HepG2 (cell line): ENCODE results near the gene SGSM1. TPM values are rescaled to one million over a fixed set of nuclear protein-coding genes. Genes with fewer than 3 reads are reported as not detected.

Source experiments
- PCBP1 ChIP-seq: fragments of 200-400 bp; formaldehyde crosslinking; IDR thresholded peaks from 2 replicates; pipeline ENCODE4 v1.6.1; 2017; ENCODE audit warnings: mild to moderate bottlenecking, low read depth, low read length, borderline replicate concordance
- RFX1 ChIP-seq: fragments of 450-650 bp; IDR thresholded peaks from 2 replicates; pipeline ENCODE4 v1.6.1; 2017
- SAP130 ChIP-seq: IDR thresholded peaks from 2 replicates; pipeline ENCODE4 v1.6.1; 2016; ENCODE audit warnings: low read depth
- ZNF430 ChIP-seq: sonication (generic); formaldehyde crosslinking; IDR thresholded peaks from 2 replicates; pipeline ENCODE4 v1.9.0; 2021; ENCODE audit warnings: mild to moderate bottlenecking, missing genetic modification reagents
- ZNF737 ChIP-seq: sonication (generic); formaldehyde crosslinking; IDR thresholded peaks from 2 replicates; pipeline ENCODE4 v1.5.0; 2020; ENCODE audit warnings: missing genetic modification reagents, mild to moderate bottlenecking, borderline replicate concordance
- polyA plus RNA-seq, 8 experiments: library from polyadenylated mRNA; depleted of rRNA in 3 of 8; stranded (reverse) in 7 of 8; unstranded in 1 of 8; fragments of >200 nt; fragmentation: Illumina TruSeq in 4 of 8; extraction: Trizol in 4 of 8; gene quantifications; 2 replicates each; pipeline versions ENCODE4 v1.2.1 to v1.2.3, GENCODE V29; 2011 to 2016; ENCODE audit warnings: low read depth in 4 of 8, missing spikeins in 1 of 8, mixed read lengths in 1 of 8; ENCODE audit not compliant: insufficient read depth in 1 of 8
- total RNA-seq, 5 experiments: library from RNA; depleted of rRNA; stranded (reverse); fragments of >200 nt; fragmentation: Illumina TruSeq; extraction: Trizol; gene quantifications; 2 replicates each; pipeline ENCODE4 v1.2.3, GENCODE V29; 2016; ENCODE audit warnings: low read depth in 1 of 5
- TF ChIP-seq, protein P1 (sequence below): sonication (generic); formaldehyde crosslinking; IDR thresholded peaks from 2 replicates; pipeline ENCODE4 v1.4.0; 2020; ENCODE audit warnings: missing genetic modification reagents
- TF ChIP-seq, protein P2 (sequence below): sonication (generic); formaldehyde crosslinking; IDR thresholded peaks from 2 replicates; pipeline ENCODE4 v1.4.0; 2020; ENCODE audit warnings: mild to moderate bottlenecking, missing genetic modification reagents
- TF ChIP-seq, protein P3 (sequence below), 2 experiments: sonication (generic) in 1 of 2; formaldehyde crosslinking in 1 of 2; IDR thresholded peaks; 2 replicates each; pipeline versions ENCODE4 v1.6.1 to v1.9.0; 2014 to 2022; ENCODE audit warnings: antibody characterized with exemption in 1 of 2, borderline replicate concordance in 1 of 2, inconsistent platforms in 1 of 2, low read depth in 1 of 2, missing genetic modification reagents in 1 of 2
- TF ChIP-seq, protein P4 (sequence below): sonication (generic); formaldehyde crosslinking; IDR thresholded peaks from 2 replicates; pipeline ENCODE4 v1.5.1; 2020; ENCODE audit warnings: missing genetic modification reagents, mild to moderate bottlenecking, borderline replicate concordance

Gene SGSM1
- total and polyA plus RNA-seq, 2 of the 13 experiments (the other 11 are each of a cell fraction or from before 2014, with no cell fraction given), result 0.07 TPM; not detected in 1

DNA sequence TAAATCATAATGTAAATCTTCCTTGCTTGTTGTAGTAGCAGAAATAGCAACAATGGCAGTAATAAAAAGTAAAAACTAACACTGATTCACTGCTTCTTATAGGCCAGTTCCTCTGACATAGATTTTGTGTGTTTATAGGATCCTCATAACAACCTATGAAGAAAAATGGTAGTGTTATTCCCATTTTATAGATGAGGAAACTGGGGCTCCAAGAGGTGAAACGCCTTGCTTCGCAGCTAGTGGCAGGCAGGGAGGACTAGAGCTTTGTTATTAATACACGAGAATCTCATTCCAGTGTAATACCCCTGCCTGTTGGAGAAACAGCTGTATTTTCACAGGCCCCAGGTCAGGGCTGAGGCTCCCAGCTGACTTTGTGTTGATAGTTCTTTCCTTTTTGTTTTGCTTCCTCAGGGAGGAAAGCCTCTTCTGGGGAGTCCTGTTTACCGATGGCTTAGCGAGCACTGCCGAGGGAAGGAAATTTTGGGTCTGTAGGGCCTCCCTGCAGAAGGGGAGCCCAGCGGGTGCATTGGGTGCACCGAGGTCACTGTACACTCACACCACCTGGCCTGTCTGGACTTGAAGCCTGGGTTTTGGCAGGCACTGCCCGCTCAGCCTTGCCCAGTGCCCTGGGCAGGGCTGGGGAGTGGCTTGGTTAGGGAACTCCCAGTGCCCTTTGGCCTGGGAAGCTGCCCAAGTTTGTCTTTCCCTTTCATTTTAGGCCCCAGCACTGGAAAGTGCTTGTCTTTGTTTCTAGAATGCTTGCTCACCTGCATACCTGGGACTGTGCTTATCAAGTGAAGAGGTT is 160.0 kb downstream of the SGSM1 start (continued):
- TF ChIP-seq, protein P1, sequence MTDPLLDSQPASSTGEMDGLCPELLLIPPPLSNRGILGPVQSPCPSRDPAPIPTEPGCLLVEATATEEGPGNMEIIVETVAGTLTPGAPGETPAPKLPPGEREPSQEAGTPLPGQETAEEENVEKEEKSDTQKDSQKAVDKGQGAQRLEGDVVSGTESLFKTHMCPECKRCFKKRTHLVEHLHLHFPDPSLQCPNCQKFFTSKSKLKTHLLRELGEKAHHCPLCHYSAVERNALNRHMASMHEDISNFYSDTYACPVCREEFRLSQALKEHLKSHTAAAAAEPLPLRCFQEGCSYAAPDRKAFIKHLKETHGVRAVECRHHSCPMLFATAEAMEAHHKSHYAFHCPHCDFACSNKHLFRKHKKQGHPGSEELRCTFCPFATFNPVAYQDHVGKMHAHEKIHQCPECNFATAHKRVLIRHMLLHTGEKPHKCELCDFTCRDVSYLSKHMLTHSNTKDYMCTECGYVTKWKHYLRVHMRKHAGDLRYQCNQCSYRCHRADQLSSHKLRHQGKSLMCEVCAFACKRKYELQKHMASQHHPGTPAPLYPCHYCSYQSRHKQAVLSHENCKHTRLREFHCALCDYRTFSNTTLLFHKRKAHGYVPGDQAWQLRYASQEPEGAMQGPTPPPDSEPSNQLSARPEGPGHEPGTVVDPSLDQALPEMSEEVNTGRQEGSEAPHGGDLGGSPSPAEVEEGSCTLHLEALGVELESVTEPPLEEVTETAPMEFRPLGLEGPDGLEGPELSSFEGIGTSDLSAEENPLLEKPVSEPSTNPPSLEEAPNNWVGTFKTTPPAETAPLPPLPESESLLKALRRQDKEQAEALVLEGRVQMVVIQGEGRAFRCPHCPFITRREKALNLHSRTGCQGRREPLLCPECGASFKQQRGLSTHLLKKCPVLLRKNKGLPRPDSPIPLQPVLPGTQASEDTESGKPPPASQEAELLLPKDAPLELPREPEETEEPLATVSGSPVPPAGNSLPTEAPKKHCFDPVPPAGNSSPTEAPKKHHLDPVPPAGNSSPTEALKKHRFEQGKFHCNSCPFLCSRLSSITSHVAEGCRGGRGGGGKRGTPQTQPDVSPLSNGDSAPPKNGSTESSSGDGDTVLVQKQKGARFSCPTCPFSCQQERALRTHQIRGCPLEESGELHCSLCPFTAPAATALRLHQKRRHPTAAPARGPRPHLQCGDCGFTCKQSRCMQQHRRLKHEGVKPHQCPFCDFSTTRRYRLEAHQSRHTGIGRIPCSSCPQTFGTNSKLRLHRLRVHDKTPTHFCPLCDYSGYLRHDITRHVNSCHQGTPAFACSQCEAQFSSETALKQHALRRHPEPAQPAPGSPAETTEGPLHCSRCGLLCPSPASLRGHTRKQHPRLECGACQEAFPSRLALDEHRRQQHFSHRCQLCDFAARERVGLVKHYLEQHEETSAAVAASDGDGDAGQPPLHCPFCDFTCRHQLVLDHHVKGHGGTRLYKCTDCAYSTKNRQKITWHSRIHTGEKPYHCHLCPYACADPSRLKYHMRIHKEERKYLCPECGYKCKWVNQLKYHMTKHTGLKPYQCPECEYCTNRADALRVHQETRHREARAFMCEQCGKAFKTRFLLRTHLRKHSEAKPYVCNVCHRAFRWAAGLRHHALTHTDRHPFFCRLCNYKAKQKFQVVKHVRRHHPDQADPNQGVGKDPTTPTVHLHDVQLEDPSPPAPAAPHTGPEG, result 0 out of 2 replicates have a peak, but pooled peaks have one; percentile 35
- no peak for TF ChIP-seq RFX1
- no peak for TF ChIP-seq PCBP1
- TF ChIP-seq, protein P2, sequence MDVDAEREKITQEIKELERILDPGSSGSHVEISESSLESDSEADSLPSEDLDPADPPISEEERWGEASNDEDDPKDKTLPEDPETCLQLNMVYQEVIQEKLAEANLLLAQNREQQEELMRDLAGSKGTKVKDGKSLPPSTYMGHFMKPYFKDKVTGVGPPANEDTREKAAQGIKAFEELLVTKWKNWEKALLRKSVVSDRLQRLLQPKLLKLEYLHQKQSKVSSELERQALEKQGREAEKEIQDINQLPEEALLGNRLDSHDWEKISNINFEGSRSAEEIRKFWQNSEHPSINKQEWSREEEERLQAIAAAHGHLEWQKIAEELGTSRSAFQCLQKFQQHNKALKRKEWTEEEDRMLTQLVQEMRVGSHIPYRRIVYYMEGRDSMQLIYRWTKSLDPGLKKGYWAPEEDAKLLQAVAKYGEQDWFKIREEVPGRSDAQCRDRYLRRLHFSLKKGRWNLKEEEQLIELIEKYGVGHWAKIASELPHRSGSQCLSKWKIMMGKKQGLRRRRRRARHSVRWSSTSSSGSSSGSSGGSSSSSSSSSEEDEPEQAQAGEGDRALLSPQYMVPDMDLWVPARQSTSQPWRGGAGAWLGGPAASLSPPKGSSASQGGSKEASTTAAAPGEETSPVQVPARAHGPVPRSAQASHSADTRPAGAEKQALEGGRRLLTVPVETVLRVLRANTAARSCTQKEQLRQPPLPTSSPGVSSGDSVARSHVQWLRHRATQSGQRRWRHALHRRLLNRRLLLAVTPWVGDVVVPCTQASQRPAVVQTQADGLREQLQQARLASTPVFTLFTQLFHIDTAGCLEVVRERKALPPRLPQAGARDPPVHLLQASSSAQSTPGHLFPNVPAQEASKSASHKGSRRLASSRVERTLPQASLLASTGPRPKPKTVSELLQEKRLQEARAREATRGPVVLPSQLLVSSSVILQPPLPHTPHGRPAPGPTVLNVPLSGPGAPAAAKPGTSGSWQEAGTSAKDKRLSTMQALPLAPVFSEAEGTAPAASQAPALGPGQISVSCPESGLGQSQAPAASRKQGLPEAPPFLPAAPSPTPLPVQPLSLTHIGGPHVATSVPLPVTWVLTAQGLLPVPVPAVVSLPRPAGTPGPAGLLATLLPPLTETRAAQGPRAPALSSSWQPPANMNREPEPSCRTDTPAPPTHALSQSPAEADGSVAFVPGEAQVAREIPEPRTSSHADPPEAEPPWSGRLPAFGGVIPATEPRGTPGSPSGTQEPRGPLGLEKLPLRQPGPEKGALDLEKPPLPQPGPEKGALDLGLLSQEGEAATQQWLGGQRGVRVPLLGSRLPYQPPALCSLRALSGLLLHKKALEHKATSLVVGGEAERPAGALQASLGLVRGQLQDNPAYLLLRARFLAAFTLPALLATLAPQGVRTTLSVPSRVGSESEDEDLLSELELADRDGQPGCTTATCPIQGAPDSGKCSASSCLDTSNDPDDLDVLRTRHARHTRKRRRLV (CRISPR knock-in tag), result no peak
- TF ChIP-seq, protein P3, sequence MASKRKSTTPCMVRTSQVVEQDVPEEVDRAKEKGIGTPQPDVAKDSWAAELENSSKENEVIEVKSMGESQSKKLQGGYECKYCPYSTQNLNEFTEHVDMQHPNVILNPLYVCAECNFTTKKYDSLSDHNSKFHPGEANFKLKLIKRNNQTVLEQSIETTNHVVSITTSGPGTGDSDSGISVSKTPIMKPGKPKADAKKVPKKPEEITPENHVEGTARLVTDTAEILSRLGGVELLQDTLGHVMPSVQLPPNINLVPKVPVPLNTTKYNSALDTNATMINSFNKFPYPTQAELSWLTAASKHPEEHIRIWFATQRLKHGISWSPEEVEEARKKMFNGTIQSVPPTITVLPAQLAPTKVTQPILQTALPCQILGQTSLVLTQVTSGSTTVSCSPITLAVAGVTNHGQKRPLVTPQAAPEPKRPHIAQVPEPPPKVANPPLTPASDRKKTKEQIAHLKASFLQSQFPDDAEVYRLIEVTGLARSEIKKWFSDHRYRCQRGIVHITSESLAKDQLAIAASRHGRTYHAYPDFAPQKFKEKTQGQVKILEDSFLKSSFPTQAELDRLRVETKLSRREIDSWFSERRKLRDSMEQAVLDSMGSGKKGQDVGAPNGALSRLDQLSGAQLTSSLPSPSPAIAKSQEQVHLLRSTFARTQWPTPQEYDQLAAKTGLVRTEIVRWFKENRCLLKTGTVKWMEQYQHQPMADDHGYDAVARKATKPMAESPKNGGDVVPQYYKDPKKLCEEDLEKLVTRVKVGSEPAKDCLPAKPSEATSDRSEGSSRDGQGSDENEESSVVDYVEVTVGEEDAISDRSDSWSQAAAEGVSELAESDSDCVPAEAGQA (IDR thresholded peaks at IDR 0.05; ENCODE audit: low read depth), result no peak
- TF ChIP-seq, protein P3 (CRISPR knock-in tag; IDR thresholded peaks at IDR 0.05; ENCODE audit: borderline replicate concordance), result no peak
- no peak for TF ChIP-seq ZNF430 (CRISPR knock-in tag)
- TF ChIP-seq SAP130 (CRISPR knock-in tag), result peak; percentile 71
- TF ChIP-seq, protein P4, sequence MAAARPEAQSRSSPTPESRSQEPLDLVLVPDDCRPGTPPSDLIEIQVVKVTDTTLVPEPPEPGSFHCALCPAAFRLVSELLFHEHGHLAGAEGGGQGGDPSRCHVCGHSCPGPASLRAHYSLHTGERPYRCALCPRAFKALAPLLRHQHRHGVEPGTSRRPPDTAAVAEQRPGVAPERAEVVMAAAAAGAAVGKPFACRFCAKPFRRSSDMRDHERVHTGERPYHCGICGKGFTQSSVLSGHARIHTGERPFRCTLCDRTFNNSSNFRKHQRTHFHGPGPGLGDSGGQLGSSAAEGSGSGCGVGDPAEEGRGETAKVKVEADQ (CRISPR knock-in tag), result no peak
- TF ChIP-seq ZNF737 (CRISPR knock-in tag), result no peak
